Ovary (tissue), 3 donors: ENCODE results near the gene RPRD1A.

Source experiments
- EP300 ChIP-seq: sonication (generic); formaldehyde crosslinking; IDR thresholded peaks from one replicate; pipeline ENCODE4 v1.6.1; 2017; ENCODE audit warnings: antibody characterized with exemption
- POLR2A ChIP-seq: fragments of 450-650 bp; IDR thresholded peaks from one replicate; pipeline ENCODE4 v1.6.1; 2017; ENCODE audit warnings: antibody characterized with exemption, mild to moderate bottlenecking, moderate library complexity
- TF ChIP-seq, protein P1 (sequence below), 3 donors: fragments of 450-650 bp in 2 of 3; fragments of 200-600 bp in 1 of 3; IDR thresholded peaks; one replicate each; pipeline versions ENCODE4 v1.5.1 to v1.8.0; 2016 to 2022; ENCODE audit warnings: antibody characterized with exemption in 3 of 3, mild to moderate bottlenecking in 1 of 3
- donor health status: DM: no; HTN: no; CAD: no.

DNA sequence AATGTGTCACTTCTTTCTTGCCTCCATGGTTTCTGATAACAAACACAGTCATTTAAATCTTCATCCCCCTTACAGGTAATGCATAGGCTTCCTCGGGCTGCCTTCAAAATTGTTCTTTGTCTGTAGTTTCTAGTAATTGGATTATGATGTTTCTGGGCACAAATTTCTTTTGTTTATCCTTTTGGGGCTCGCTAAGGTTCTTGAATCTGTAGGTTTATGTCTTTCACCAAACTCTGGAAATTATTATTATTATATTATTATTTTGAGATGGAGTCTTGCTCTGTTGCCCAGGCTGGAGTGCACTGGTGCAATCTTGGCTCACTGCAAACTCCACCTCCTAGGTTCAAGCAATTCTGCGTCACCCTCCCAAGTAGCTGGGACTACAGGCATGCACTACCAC, 111.1 kb downstream of the RPRD1A start:
- TF ChIP-seq, protein P1, sequence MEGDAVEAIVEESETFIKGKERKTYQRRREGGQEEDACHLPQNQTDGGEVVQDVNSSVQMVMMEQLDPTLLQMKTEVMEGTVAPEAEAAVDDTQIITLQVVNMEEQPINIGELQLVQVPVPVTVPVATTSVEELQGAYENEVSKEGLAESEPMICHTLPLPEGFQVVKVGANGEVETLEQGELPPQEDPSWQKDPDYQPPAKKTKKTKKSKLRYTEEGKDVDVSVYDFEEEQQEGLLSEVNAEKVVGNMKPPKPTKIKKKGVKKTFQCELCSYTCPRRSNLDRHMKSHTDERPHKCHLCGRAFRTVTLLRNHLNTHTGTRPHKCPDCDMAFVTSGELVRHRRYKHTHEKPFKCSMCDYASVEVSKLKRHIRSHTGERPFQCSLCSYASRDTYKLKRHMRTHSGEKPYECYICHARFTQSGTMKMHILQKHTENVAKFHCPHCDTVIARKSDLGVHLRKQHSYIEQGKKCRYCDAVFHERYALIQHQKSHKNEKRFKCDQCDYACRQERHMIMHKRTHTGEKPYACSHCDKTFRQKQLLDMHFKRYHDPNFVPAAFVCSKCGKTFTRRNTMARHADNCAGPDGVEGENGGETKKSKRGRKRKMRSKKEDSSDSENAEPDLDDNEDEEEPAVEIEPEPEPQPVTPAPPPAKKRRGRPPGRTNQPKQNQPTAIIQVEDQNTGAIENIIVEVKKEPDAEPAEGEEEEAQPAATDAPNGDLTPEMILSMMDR (IDR thresholded peaks at IDR 0.05): no peak
- TF ChIP-seq EP300: no peak
- no peak for TF ChIP-seq POLR2A
